Measurements from ENCODE around the gene CEP295NL. TPM values are rescaled to one million over a fixed set of nuclear protein-coding genes. Genes with fewer than 3 reads are reported as not detected.

CEP295NL gene
- total and polyA plus RNA-seq, 2 of the 8 experiments (the other 6 are each of a cell fraction or from before 2014, with no cell fraction given), result 0.06 to 2.0 TPM

DNA sequence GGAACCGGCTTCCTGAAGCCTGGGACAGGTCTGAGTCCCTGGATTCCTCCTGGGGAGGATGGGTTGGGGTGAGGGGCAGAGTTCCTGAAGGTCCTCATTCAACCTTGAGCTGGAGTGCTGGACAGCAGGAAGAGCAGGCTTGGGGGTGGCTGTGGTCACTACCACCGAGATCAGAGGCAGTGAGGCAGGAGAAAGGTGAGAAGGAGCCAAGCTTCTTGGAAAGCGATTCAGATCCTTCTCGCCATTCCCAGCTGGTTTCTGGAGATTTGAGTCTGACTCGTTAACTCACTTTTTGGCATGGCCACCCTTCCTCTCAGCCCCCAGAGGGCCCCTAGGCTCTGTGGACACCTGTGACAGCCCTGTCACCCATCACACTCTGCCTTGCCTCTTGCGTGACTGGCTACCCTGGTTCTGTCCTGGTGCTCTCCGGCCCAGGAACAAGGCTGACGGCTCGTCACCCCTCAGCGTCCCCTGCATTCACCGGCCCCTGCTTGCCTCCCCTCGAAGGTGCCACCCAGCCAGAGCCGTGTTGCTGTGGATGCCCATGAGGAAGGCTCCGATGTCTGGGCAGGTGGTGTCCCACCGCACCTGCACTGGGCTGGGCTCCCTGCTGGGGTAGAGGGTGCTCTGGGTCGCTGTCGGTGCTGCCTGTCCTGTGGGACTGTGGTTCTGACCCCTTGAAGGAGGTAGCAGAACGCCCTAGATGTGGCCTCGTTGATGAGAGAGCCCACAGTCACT lies 31.8 kb upstream of the CEP295NL start (continued):
- TF ChIP-seq, protein P1, sequence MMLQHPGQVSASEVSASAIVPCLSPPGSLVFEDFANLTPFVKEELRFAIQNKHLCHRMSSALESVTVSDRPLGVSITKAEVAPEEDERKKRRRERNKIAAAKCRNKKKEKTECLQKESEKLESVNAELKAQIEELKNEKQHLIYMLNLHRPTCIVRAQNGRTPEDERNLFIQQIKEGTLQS (IDR thresholded peaks at IDR 0.05; ENCODE audit: insufficient read depth, low read depth, low read length), result no peak
- TF ChIP-seq, protein P2, sequence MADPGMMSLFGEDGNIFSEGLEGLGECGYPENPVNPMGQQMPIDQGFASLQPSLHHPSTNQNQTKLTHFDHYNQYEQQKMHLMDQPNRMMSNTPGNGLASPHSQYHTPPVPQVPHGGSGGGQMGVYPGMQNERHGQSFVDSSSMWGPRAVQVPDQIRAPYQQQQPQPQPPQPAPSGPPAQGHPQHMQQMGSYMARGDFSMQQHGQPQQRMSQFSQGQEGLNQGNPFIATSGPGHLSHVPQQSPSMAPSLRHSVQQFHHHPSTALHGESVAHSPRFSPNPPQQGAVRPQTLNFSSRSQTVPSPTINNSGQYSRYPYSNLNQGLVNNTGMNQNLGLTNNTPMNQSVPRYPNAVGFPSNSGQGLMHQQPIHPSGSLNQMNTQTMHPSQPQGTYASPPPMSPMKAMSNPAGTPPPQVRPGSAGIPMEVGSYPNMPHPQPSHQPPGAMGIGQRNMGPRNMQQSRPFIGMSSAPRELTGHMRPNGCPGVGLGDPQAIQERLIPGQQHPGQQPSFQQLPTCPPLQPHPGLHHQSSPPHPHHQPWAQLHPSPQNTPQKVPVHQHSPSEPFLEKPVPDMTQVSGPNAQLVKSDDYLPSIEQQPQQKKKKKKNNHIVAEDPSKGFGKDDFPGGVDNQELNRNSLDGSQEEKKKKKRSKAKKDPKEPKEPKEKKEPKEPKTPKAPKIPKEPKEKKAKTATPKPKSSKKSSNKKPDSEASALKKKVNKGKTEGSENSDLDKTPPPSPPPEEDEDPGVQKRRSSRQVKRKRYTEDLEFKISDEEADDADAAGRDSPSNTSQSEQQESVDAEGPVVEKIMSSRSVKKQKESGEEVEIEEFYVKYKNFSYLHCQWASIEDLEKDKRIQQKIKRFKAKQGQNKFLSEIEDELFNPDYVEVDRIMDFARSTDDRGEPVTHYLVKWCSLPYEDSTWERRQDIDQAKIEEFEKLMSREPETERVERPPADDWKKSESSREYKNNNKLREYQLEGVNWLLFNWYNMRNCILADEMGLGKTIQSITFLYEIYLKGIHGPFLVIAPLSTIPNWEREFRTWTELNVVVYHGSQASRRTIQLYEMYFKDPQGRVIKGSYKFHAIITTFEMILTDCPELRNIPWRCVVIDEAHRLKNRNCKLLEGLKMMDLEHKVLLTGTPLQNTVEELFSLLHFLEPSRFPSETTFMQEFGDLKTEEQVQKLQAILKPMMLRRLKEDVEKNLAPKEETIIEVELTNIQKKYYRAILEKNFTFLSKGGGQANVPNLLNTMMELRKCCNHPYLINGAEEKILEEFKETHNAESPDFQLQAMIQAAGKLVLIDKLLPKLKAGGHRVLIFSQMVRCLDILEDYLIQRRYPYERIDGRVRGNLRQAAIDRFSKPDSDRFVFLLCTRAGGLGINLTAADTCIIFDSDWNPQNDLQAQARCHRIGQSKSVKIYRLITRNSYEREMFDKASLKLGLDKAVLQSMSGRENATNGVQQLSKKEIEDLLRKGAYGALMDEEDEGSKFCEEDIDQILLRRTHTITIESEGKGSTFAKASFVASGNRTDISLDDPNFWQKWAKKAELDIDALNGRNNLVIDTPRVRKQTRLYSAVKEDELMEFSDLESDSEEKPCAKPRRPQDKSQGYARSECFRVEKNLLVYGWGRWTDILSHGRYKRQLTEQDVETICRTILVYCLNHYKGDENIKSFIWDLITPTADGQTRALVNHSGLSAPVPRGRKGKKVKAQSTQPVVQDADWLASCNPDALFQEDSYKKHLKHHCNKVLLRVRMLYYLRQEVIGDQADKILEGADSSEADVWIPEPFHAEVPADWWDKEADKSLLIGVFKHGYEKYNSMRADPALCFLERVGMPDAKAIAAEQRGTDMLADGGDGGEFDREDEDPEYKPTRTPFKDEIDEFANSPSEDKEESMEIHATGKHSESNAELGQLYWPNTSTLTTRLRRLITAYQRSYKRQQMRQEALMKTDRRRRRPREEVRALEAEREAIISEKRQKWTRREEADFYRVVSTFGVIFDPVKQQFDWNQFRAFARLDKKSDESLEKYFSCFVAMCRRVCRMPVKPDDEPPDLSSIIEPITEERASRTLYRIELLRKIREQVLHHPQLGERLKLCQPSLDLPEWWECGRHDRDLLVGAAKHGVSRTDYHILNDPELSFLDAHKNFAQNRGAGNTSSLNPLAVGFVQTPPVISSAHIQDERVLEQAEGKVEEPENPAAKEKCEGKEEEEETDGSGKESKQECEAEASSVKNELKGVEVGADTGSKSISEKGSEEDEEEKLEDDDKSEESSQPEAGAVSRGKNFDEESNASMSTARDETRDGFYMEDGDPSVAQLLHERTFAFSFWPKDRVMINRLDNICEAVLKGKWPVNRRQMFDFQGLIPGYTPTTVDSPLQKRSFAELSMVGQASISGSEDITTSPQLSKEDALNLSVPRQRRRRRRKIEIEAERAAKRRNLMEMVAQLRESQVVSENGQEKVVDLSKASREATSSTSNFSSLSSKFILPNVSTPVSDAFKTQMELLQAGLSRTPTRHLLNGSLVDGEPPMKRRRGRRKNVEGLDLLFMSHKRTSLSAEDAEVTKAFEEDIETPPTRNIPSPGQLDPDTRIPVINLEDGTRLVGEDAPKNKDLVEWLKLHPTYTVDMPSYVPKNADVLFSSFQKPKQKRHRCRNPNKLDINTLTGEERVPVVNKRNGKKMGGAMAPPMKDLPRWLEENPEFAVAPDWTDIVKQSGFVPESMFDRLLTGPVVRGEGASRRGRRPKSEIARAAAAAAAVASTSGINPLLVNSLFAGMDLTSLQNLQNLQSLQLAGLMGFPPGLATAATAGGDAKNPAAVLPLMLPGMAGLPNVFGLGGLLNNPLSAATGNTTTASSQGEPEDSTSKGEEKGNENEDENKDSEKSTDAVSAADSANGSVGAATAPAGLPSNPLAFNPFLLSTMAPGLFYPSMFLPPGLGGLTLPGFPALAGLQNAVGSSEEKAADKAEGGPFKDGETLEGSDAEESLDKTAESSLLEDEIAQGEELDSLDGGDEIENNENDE (IDR thresholded peaks at IDR 0.05; ENCODE audit: insufficient replicate concordance, low read length), result no peak
- TF ChIP-seq CBX5 (IDR thresholded peaks at IDR 0.05; ENCODE audit: low read depth, low read length) (no peak), SIRT6 (IDR thresholded peaks at IDR 0.05; ENCODE audit: low read length) (no peak)

Measured in H1 (cell line).